ENCODE data around the gene RND2.
"Not testable (repeated sequence)": the region's sequence is repeated elsewhere in the genome, so short reads cannot be mapped to it uniquely, and the experiment has no call there.

The RND2 gene

GRCh38 chr17:43024407-43025289, at the start of gene RND2:
RND2 (plus strand) TSS chr17:43025231; CDS start chr17:43025348, 117 bp downstream.
- in situ Hi-C loops (cut with HindIII; ENCODE audit: low pct_ligation_motif_present, low pct_unique_long_range_greater_than_20kb, low sequenced_read_pairs), result no loop called here
- peak; percentile 97 for DNase-seq

DNA sequence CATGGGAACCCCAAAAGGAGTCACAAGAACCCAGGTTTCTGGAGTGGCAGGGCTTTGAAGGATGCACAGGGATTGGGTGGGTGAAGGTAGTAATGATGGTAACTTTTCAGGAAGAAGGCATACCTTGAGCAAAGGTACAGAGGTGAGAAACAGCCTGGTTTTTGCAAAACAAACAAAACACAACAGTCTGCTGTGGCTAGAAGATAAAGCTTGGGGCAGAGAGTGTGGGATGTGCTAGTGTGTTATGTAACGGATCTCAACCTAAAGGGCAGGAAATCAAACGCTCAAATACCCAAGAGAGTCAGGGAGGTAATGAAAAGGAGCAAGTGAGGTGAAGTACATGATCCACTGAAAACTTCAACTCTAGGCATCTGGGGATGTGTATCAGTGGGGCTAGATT, 49.8 kb upstream of the RND2 start:
- no peak for DNase-seq
- in situ Hi-C loops (cut with HindIII; ENCODE audit: low pct_ligation_motif_present, low pct_unique_long_range_greater_than_20kb, low sequenced_read_pairs), result no loop called here

GRCh38 chr17:42975701-42976100, 49.3 kb upstream of the RND2 start:
- in situ Hi-C loops (cut with HindIII; ENCODE audit: low pct_ligation_motif_present, low pct_unique_long_range_greater_than_20kb, low sequenced_read_pairs); DNase-seq: not testable (repeated sequence)

DNA sequence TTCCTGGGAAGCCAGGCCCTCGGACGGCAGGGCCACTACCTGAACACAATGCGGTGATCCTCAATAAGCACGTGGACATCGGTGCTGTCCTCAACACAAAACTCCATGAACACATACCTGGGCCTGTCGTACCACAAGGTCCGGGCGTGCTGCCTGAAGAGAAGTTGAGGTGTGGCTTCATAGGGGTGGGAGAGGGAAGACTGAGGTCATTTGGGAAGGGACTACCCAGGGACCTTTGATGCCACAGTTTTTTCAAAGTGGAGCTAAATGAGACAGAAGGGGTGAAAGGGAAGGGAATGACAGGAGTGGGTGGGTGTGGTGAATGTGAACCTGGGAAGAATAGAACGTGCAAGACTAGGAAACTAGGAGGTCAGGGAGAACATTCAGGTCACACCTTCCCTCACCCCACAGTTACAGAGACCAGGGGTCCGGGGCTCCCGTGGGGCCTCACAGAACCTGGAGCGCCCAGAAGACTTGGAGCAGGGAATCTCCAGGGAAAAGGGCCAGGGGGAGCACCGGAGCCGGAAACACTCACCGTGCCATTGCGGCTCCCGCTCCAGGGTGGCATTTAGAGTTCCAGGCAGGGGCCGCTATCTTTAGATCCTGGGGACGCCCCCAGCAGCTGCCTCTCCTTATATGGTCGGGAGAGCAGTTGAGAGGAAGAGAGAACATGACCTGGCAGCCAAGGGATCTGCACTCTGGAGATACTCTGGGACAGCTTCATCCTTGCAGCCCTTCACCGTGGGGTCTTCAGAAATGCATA, 45.3 kb upstream of the RND2 start, which contains the start of gene PTGES3L:
Gene PTGES3L, minus strand, starts transcription at position 570 of the 763 bp plus-strand sequence. Its CDS starts 27 bp downstream, at position 543.
- in situ Hi-C loops (cut with HindIII; ENCODE audit: low pct_ligation_motif_present, low pct_unique_long_range_greater_than_20kb, low sequenced_read_pairs), result no loop called here
- peak; percentile 58 for DNase-seq

GRCh38 chr17:42980274-42980765, 44.7 kb upstream of the RND2 start, which contains the start of gene RUNDC1:
RUNDC1 (plus strand) TSS chr17:42980565; CDS start chr17:42980577, 12 bp downstream.
- in situ Hi-C loops (cut with HindIII; ENCODE audit: low pct_ligation_motif_present, low pct_unique_long_range_greater_than_20kb, low sequenced_read_pairs), result no loop called here
- peak; percentile 93 for DNase-seq

DNA sequence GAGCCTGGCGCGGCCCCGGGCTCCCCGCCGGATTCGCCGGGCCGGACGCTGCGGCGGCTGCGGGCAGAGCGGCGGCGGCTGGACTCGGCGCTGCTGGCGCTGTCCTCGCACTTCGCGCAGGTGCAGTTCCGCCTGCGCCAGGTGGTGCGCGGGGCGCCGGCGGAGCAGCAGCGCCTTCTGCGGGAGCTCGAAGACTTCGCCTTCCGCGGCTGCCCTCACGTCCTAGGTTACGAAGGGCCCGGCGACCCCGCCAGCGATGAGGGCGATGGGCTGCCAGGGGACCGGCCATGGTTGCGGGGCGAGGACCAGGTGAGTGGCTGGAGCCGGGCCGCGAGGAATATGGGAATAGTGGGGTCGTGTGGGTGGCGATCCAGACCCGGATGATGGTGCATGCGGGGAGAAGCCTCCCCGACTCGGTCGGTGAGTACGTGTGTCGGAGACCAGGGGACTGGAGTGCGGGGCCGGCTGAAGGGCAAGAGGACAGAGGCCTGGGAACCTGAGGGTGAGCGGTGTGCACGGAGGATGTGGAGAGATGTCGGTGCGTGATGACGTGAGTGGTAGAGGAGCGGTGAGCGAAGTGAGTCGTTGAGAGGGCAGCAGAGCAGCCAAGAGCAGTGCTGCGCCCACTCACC, 44.1 kb upstream of the RND2 start:
- in situ Hi-C loops (cut with HindIII; ENCODE audit: low pct_ligation_motif_present, low pct_unique_long_range_greater_than_20kb, low sequenced_read_pairs), result no loop called here
- DNase-seq, result peak; percentile 63

GRCh38 chr17:42982266-42982665, 42.8 kb upstream of the RND2 start:
- no peak for DNase-seq
- in situ Hi-C loops (cut with HindIII; ENCODE audit: low pct_ligation_motif_present, low pct_unique_long_range_greater_than_20kb, low sequenced_read_pairs), result no loop called here

- no peak for DNase-seq
- in situ Hi-C loops (cut with HindIII; ENCODE audit: low pct_ligation_motif_present, low pct_unique_long_range_greater_than_20kb, low sequenced_read_pairs), result no loop called here
Measured at GRCh38 chr17:42985225-42985624, 39.8 kb upstream of the RND2 start.

- in situ Hi-C loops (cut with HindIII; ENCODE audit: low pct_ligation_motif_present, low pct_unique_long_range_greater_than_20kb, low sequenced_read_pairs), result no loop called here
- no peak for DNase-seq
Measured at GRCh38 chr17:42989141-42989540, 35.9 kb upstream of the RND2 start.

GRCh38 chr17:42989726-42990652, 35.0 kb upstream of the RND2 start:
- DNase-seq, result no peak
- in situ Hi-C loops (cut with HindIII; ENCODE audit: low pct_ligation_motif_present, low pct_unique_long_range_greater_than_20kb, low sequenced_read_pairs), result no loop called here

- in situ Hi-C loops (cut with HindIII; ENCODE audit: low pct_ligation_motif_present, low pct_unique_long_range_greater_than_20kb, low sequenced_read_pairs), result no loop called here
- DNase-seq, result no peak
Measured at GRCh38 chr17:42991471-42991870, 33.6 kb upstream of the RND2 start.

- in situ Hi-C loops (cut with HindIII; ENCODE audit: low pct_ligation_motif_present, low pct_unique_long_range_greater_than_20kb, low sequenced_read_pairs), result no loop called here
- DNase-seq, result no peak
Measured at GRCh38 chr17:42992872-42993271, 32.2 kb upstream of the RND2 start.

DNA sequence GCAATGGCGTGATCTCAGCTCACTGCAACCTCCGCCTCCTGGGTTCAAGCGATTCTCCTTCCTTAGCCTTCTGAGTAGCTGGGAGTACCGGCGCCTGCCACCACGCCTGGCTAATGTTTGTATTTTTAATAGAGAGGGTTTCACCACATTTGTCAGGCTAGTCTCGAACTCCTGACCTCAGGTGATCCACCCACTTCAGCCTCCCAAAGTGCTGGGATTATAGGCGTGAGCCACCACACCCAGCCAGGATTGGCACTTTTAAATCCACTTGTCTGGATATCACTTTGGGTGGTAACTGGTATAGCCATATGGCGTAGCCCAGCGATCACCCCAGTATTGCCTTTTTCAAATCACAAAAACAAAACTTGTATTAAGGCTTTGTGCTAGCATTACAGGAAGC, 31.1 kb upstream of the RND2 start:
- DNase-seq; in situ Hi-C loops (cut with HindIII; ENCODE audit: low pct_ligation_motif_present, low pct_unique_long_range_greater_than_20kb, low sequenced_read_pairs): not testable (repeated sequence)

DNA sequence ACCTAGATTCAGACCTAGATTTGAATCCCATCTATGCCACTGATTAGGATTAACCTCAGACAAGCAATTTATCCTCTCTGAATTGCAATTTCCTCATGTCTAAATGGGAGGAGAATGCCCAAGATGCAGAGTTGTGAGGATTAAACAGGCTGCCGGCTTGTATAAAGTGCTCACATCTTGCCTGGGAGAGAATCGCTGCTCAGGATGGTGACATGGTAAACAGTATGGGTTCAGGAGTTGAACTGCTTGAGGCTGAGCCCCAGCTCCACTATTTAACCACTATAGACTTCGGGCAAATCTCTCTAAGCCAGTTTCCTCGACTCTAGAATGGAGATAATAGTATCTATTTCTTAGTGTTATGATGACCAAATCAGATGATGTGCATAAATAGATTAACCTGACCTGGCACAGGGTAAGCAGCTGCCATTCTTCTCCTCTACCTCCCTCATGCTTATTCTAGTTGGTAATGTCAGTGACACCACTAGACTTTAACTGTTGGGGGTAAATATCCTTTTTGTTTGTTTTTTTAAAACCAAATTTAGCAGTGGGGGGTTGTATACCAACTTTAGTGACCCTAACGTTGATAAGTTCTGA, 27.5 kb upstream of the RND2 start:
- peak; percentile 19 for DNase-seq
- in situ Hi-C loops (cut with HindIII; ENCODE audit: low pct_ligation_motif_present, low pct_unique_long_range_greater_than_20kb, low sequenced_read_pairs), result no loop called here

- in situ Hi-C loops (cut with HindIII; ENCODE audit: low pct_ligation_motif_present, low pct_unique_long_range_greater_than_20kb, low sequenced_read_pairs), result no loop called here
- DNase-seq, result peak; percentile 100
Measured at GRCh38 chr17:42997984-42998938, 26.8 kb upstream of the RND2 start, which contains the start of gene RPL27. RPL27 (plus strand) TSS chr17:42998419; CDS start chr17:42998751, 332 bp downstream.

- no peak for DNase-seq
- in situ Hi-C loops (cut with HindIII; ENCODE audit: low pct_ligation_motif_present, low pct_unique_long_range_greater_than_20kb, low sequenced_read_pairs), result no loop called here
Measured at GRCh38 chr17:42999003-42999525, 26.0 kb upstream of the RND2 start.
